ENCODE measurements around the gene RUBCNL. TPM values are rescaled to one million over a fixed set of nuclear protein-coding genes. Genes with fewer than 3 reads are reported as not detected.

Gene RUBCNL
- total and polyA plus RNA-seq, 8 donors, result 0.46 to 3.2 (median 0.86) TPM

DNA sequence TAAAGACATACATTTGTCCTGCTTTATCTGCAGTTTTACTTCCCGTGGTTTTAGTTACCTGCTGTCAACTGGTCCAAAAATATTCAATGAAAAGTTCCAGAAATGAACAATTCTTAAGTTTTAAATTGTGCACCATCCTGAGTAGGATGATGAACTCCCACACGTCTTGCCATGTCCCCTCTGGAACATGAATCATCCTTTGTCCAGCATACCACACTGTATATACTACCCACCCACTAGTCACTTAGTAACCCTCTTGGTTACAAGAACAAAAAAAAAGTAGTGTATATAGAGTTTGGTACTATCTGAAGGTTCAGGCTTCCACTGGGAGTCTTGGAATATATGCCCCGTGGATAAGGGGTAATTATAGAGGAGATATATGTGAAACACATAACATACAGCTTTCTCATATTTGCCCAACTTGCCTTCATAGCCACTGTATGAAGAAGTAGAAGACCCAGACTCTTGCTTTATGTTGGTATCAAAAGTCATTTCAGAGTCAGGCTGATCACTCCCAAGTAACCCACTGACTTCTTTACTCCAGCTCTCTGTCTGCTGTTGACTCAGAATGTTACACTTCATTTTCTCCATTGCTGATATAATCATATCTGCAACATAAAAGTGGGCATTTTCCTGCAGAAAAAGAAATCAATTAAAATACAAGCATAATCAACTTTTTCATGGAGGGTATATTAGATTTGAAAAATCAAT lies 19.3 kb downstream of the RUBCNL start:
- 73 to 78% methylated on average over 3 of the region's 3 CpGs for WGBS, 2 donors
- Histone ChIP-seq H3K9me3 (no peaks in the 10 kb centered on the region), H3K27me3 (no peaks in the 10 kb centered on the region), H3K4me1 (no peaks in the 10 kb centered on the region), H3K36me3 (no peaks in the 10 kb centered on the region), H3K4me3 (no peak overlapping the region), H3K27ac (no peak overlapping the region)
- TF ChIP-seq, protein P1, sequence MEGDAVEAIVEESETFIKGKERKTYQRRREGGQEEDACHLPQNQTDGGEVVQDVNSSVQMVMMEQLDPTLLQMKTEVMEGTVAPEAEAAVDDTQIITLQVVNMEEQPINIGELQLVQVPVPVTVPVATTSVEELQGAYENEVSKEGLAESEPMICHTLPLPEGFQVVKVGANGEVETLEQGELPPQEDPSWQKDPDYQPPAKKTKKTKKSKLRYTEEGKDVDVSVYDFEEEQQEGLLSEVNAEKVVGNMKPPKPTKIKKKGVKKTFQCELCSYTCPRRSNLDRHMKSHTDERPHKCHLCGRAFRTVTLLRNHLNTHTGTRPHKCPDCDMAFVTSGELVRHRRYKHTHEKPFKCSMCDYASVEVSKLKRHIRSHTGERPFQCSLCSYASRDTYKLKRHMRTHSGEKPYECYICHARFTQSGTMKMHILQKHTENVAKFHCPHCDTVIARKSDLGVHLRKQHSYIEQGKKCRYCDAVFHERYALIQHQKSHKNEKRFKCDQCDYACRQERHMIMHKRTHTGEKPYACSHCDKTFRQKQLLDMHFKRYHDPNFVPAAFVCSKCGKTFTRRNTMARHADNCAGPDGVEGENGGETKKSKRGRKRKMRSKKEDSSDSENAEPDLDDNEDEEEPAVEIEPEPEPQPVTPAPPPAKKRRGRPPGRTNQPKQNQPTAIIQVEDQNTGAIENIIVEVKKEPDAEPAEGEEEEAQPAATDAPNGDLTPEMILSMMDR (IDR thresholded peaks at IDR 0.05), result no peak
- DNase-seq, result no peak
- intact Hi-C loops (cut with DNase I), result no loop called here
- no peak for ATAC-seq
- no peak for FAIRE-seq

DNA sequence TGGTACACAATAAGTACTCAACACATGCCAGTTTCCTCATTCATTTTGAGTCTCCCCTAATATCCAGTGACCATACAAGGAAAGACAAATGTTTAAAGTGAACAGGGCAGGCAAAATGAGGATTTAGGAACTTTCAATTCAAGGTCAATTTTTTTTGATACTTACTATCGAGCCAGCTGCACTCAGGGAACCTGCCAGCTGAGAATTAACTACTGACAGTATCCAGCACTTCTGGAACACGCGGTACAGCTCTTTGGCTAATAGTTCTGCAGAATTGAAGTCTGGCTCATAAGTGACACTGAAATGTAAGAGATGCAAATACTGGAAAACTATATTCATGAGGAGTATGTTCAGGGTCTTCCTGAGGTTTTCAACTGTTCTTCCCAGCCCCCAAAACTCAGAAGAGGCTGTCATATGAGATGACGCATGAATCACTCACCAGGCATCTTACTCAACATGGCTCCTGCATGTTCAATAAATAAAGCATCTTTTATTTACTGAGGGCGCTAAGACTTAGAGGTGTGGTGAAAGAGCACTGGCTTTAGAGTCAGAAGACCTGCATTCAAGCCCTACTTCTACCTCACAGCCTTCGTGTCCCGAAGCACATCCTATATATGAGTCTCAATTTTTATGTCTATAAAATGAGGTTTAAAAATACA lies 25.6 kb downstream of the RUBCNL start:
- Histone ChIP-seq H3K36me3 (no peaks in the 10 kb centered on the region), H3K4me1 (no peaks in the 10 kb centered on the region), H3K27ac (no peak overlapping the region), H3K27me3 (no peaks in the 10 kb centered on the region), H3K9me3 (no peaks in the 10 kb centered on the region), H3K4me3 (no peak overlapping the region)
- WGBS, 2 donors, result 51 to 63% methylated on average over 7 of the region's 7 CpGs
- TF ChIP-seq, protein P1 (IDR thresholded peaks at IDR 0.05), result no peak
- intact Hi-C loops (cut with DNase I), result no loop called here
- DNase-seq, result no peak
- peak in 2 of 4 donors; percentile 31 to 39 for ATAC-seq
- FAIRE-seq, result no peak

DNA sequence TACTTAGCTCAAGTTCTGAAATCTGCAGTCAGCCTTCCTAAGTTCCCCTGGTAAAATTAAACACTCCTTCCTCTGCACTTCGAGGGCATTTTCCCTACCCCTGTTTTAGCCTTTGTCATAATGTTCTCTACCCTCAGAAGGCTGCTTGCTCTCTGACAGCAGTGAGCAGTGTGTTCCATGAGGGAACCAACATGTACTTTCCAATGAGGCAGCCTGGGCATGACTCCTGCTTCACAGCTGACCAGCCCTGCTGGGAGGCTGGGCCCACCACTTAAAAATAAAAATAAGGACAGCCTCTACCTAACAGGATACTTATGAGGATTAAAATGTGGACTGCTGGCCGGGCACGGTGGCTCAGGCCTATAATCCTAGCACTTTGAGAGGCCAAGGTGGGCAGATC lies 26.4 kb downstream of the RUBCNL start:
- no peak for ATAC-seq
- WGBS, 2 donors, result 94 to 97% methylated on average over 3 of the region's 3 CpGs
- no peak overlapping the region for H3K4me3 ChIP-seq

DNA sequence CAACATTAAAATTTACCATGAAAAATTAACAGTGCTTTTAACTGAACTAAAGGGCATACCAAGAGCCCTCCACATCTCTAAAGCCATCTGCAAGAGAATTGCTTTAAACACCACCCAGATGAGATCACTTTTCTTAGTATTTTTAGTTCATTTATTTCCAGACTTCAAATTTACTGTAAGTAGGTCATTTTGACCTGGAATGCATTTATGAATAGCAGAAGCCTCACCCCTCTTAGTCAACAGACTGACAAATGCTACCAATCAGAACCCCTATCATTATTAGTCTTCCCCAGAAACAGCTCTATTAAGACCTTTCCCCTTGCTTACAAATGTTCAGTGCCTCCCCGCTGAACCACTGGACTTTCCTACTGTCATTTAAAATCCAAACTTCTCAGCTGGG lies 27.3 kb downstream of the RUBCNL start:
- Histone ChIP-seq H3K36me3 (no peaks in the 10 kb centered on the region), H3K27ac (no peak overlapping the region), H3K4me3 (no peak overlapping the region), H3K4me1 (no peaks in the 10 kb centered on the region), H3K27me3 (no peaks in the 10 kb centered on the region), H3K9me3 (no peaks in the 10 kb centered on the region)
- TF ChIP-seq, protein P1 (IDR thresholded peaks at IDR 0.05), result no peak
- WGBS, 2 donors, result 90 to 96% methylated on average over 1 of the region's 1 CpG
- intact Hi-C loops (cut with DNase I), result no loop called here
- no peak for ATAC-seq
- DNase-seq, result no peak
- FAIRE-seq, result no peak

More for the DNA sequence above, 26.4 kb downstream of the RUBCNL start:
- TF ChIP-seq, protein P1 (IDR thresholded peaks at IDR 0.05), result no peak
- no peak overlapping the region for H3K27ac ChIP-seq
- intact Hi-C loops (cut with DNase I), result no loop called here
- no peaks in the 10 kb centered on the region for H3K4me1 ChIP-seq
- no peak for DNase-seq
- no peaks in the 10 kb centered on the region for H3K9me3 ChIP-seq
- FAIRE-seq, result no peak
- no peaks in the 10 kb centered on the region for H3K27me3 ChIP-seq
- H3K36me3 ChIP-seq, result no peaks in the 10 kb centered on the region

Data from pancreas (tissue), 10 donors.